NCI-H187 treated with DMSO at 0.1 percent for 48 hours (cell line): ENCODE measurements around the gene OR10AD1.
"Not testable (repeated sequence)": the region's sequence is repeated elsewhere in the genome, so short reads cannot be mapped to it uniquely, and the experiment has no call there.

Experiments used
- DNase-seq: peaks from one replicate; lab custom pipeline; 2025; lab: John Stamatoyannopoulos, UW

The OR10AD1 gene

GRCh38 chr12:48203192-48203591, at the start of gene OR10AD1:
TSS of gene OR10AD1 (minus strand) at chr12:48203292. CDS start at chr12:48203292, 0 bp downstream.
- DNase-seq: no peak

- no peak for DNase-seq
These were observed 44.3 kb upstream of the OR10AD1 start for GRCh38 chr12:48247181-48247966.

GRCh38 chr12:48237162-48237561, 34.1 kb upstream of the OR10AD1 start:
- no peak for DNase-seq

- DNase-seq: no peak
These were observed 32.8 kb upstream of the OR10AD1 start for GRCh38 chr12:48235796-48236333.

- not testable (repeated sequence) for DNase-seq
These were observed 28.3 kb upstream of the OR10AD1 start for GRCh38 chr12:48231169-48231958.

GRCh38 chr12:48224533-48224932, 21.4 kb upstream of the OR10AD1 start:
- not testable (repeated sequence) for DNase-seq

- DNase-seq: no peak
These were observed 18.6 kb upstream of the OR10AD1 start for GRCh38 chr12:48221645-48222044.

GRCh38 chr12:48220701-48221100, 17.6 kb upstream of the OR10AD1 start:
- DNase-seq: no peak

- no peak for DNase-seq
These were observed 16.5 kb upstream of the OR10AD1 start for GRCh38 chr12:48219631-48220030.

- DNase-seq: no peak
These were observed 13.7 kb upstream of the OR10AD1 start for GRCh38 chr12:48216785-48217184.

GRCh38 chr12:48209495-48209894, 6.4 kb upstream of the OR10AD1 start:
- not testable (repeated sequence) for DNase-seq

GRCh38 chr12:48202766-48203165, 326 bp downstream of the OR10AD1 start:
- no peak for DNase-seq

GRCh38 chr12:48201516-48201915, 1.6 kb downstream of the OR10AD1 start:
- DNase-seq: no peak

- DNase-seq: no peak
These were observed 2.0 kb downstream of the OR10AD1 start for GRCh38 chr12:48201091-48201490.

- no peak for DNase-seq
These were observed 3.3 kb downstream of the OR10AD1 start for GRCh38 chr12:48199774-48200221.

- DNase-seq: no peak
These were observed 4.1 kb downstream of the OR10AD1 start for GRCh38 chr12:48198985-48199384.

GRCh38 chr12:48198672-48198971, 4.5 kb downstream of the OR10AD1 start:
- no peak for DNase-seq

- peak; percentile 90 for DNase-seq
These were observed 5.0 kb downstream of the OR10AD1 start for GRCh38 chr12:48197971-48198671.

- peak; percentile 68 for DNase-seq
These were observed 5.5 kb downstream of the OR10AD1 start for GRCh38 chr12:48197549-48197970.

GRCh38 chr12:48194799-48195201, 8.3 kb downstream of the OR10AD1 start:
- DNase-seq: no peak

GRCh38 chr12:48193623-48194022, 9.5 kb downstream of the OR10AD1 start:
- DNase-seq: no peak

GRCh38 chr12:48192861-48193260, 10.2 kb downstream of the OR10AD1 start:
- DNase-seq: no peak
